Psoas muscle (tissue), 8 donors: ENCODE measurements around the gene UNC5CL. TPM values are rescaled to one million over a fixed set of nuclear protein-coding genes. Genes with fewer than 3 reads are reported as not detected.

ENCODE experiments used
- ATAC-seq, 4 donors: fragments of 200-7000 bp; cut with Tn5 transposase; one replicate each; pipeline ENCODE4 v1.9.1; 2020; ENCODE audit warnings: moderate library complexity in 3 of 4, mild to moderate bottlenecking in 2 of 4
- DNase-seq, 2 donors: peaks; one replicate each; pipeline ENCODE4 v3.0.0-alpha.2; 2020
- H3K27ac ChIP-seq: fragments of 200-600 bp; one replicate; pipeline ENCODE4 v1.8.0; 2022
- H3K27me3 ChIP-seq, 3 donors: fragments of 200-600 bp in 1 of 3; one replicate each; pipeline versions ENCODE4 v1.6.1 to v1.8.0; 2013 to 2022; ENCODE audit warnings: low read length in 2 of 3, mild to moderate bottlenecking in 2 of 3, moderate library complexity in 1 of 3; ENCODE audit not compliant: insufficient read depth in 3 of 3
- H3K36me3 ChIP-seq, 2 donors: fragments of 200-600 bp in 1 of 2; one replicate each; pipeline versions ENCODE4 v1.6.1 to v1.8.0; 2013 to 2022; ENCODE audit warnings: low read depth in 1 of 2, mild to moderate bottlenecking in 1 of 2, moderate library complexity in 1 of 2; ENCODE audit not compliant: insufficient read depth in 1 of 2
- H3K4me1 ChIP-seq: fragments of 200-600 bp; one replicate; pipeline ENCODE4 v1.8.0; 2022
- H3K4me3 ChIP-seq: fragments of 200-600 bp; one replicate; pipeline ENCODE4 v1.8.0; 2022; ENCODE audit warnings: mild to moderate bottlenecking
- H3K9me3 ChIP-seq: fragments of 200-600 bp; one replicate; pipeline ENCODE4 v1.8.0; 2022
- WGBS, 3 donors: extraction: QIAGEN DNeasy Blood & Tissue Kit; methylation state at CpG; one replicate each; pipeline versions ENCODE4 v1.1.6 to v1.1.7; 2013; 5-methylcytosine and 5-hydroxymethylcytosine counted together
- intact Hi-C, 2 donors: fragments of 100-400 bp; cut with DNase I; formaldehyde crosslinking; loops; one replicate each; pipeline versions ENCODE4 v1.11.0 to v1.14.2; 2022
- polyA plus RNA-seq, 3 donors: library from polyadenylated mRNA; stranded (reverse); fragments of 200-250 nt; gene quantifications; one replicate each; pipeline ENCODE4 v1.2.3, GENCODE V29; 2013
- total RNA-seq, 4 donors: library from RNA; stranded (reverse); fragmentation: NEBNext Ultra II Directional in 2 of 4; extraction: Animal tissue kit (Norgen Biotek cat#: 25700) in 2 of 4; gene quantifications; one replicate each; pipeline versions ENCODE4 v1.2.1 to v1.2.4, GENCODE V29; 2021 to 2023
- TF ChIP-seq, protein P1 (sequence below): fragments of 200-600 bp; IDR thresholded peaks from one replicate; pipeline ENCODE4 v1.8.0; 2022; ENCODE audit warnings: antibody characterized with exemption
- donor health status: healthy with polysubstance abuse.
- donor health status: DM: no; HTN: no; CAD: no; lungs with moderate emphysema.
- donor health status: Bipolar disorder and iron deficiency.
- donor health status: healthy.
- donor health status: DM: yes; HTN: yes; CAD: no.
- donor health status: DM: no; HTN: no; CAD: no.
- donor health status: DM: no; HTN: no; CAD: no.
- donor health status: DM: yes; HTN: yes; CAD: no.

Gene UNC5CL
- total and polyA plus RNA-seq, 7 donors: 0.14 to 0.90 (median 0.33) TPM

DNA sequence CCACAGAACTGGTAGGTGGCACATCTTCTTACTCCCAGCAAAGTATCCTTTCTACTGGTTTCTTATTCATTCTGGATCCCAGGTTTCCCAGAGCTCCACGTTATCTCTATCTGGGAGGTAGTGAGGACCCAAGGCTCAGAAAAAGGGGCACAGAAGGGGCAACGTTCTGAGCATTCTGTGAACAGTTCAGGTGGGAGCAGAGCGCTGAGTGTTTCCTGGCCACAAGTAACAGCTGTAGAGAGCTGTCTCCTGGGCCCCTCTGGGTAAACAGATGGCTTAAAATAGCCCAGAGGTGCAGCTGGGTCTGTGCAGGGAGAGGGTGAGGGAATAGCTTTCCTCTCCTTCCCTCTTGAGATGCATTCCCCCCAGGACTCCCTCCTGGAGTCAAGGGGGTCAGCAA lies 16.1 kb upstream of the UNC5CL start:
- no peak for DNase-seq
- TF ChIP-seq, protein P1, sequence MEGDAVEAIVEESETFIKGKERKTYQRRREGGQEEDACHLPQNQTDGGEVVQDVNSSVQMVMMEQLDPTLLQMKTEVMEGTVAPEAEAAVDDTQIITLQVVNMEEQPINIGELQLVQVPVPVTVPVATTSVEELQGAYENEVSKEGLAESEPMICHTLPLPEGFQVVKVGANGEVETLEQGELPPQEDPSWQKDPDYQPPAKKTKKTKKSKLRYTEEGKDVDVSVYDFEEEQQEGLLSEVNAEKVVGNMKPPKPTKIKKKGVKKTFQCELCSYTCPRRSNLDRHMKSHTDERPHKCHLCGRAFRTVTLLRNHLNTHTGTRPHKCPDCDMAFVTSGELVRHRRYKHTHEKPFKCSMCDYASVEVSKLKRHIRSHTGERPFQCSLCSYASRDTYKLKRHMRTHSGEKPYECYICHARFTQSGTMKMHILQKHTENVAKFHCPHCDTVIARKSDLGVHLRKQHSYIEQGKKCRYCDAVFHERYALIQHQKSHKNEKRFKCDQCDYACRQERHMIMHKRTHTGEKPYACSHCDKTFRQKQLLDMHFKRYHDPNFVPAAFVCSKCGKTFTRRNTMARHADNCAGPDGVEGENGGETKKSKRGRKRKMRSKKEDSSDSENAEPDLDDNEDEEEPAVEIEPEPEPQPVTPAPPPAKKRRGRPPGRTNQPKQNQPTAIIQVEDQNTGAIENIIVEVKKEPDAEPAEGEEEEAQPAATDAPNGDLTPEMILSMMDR: no peak
- Histone ChIP-seq H3K36me3 (peaks cover 0 to 28% of the 10 kb centered on the region in 2 donors), H3K9me3 (no peaks in the 10 kb centered on the region), H3K4me3 (peak overlapping the region; percentile 68), H3K4me1 (peaks cover 30% of the 10 kb centered on the region), H3K27me3 (no peaks in the 10 kb centered on the region), H3K27ac (peak overlapping the region; percentile 99)
- intact Hi-C loops: no loop called here
- 15 to 27% (median 18%) methylated on average over 3 of the region's 3 CpGs for WGBS, 3 donors
- ATAC-seq: peak; percentile 52 to 59 (median 58)

DNA sequence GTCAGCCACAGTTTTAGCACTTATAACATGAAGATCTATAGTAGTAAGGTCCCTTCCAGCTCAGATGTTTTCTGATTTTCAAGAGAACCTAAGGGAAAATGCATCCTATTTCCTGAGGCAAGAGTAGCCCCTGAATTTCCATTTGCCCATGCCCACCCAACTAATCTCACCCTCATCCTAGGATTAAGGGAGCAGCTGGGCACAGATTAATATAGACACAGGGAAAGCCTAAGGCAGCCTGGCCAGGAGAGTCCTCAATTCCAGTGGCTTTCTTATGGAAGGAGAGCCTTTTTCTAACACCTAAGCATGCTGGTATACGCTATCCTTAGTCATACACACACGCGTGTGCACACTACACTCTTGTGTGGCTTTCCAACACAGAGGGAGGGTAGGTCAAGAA lies 15.5 kb upstream of the UNC5CL start:
- ATAC-seq: no peak
- peaks cover 31% of the 10 kb centered on the region for H3K4me1 ChIP-seq

DNA sequence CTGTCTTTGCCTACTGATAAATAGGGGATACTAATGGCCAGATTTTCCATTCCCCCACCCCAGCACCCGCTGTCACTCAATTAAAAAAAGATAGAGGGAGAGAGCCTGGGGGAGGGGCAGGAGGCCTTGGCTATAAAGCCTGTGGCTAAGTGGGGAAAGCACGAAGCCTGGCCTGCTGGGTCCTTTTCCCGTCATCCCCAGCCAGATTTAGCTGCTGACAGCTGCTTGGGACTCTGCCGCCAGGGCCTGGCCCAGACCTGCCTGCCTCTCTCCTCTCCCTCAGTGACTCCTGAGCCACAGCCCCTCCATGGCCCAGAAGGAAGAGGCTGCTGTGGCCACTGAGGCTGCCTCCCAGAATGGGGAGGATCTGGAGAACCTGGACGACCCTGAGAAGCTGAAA lies 14.0 kb upstream of the UNC5CL start, which contains the start of gene APOBEC2:
TSS of gene APOBEC2 (plus strand) at position 162 of the 400 bp plus-strand sequence. CDS start at position 308, 146 bp downstream.
- H3K9me3 ChIP-seq: no peaks in the 10 kb centered on the region
- intact Hi-C loops: no loop called here
- ATAC-seq: peak; percentile 86 to 93 (median 86)
- peaks cover 35% of the 10 kb centered on the region for H3K4me1 ChIP-seq
- peak within 1 kb of the TSS; percentile 68 for H3K4me3 ChIP-seq
- peak; percentile 81 to 94 for DNase-seq
- peak within 1 kb of the TSS; percentile 99 for H3K27ac ChIP-seq
- peaks cover 0 to 23% of the 10 kb centered on the region in 2 donors for H3K36me3 ChIP-seq
- 21 to 25% (median 22%) methylated on average over 5 of the region's 5 CpGs for WGBS, 3 donors
- TF ChIP-seq, protein P1: no peak
- H3K27me3 ChIP-seq: no peaks in the 10 kb centered on the region

More for the DNA sequence above, 15.5 kb upstream of the UNC5CL start:
- no peaks in the 10 kb centered on the region for H3K27me3 ChIP-seq
- peak overlapping the region; percentile 68 for H3K4me3 ChIP-seq
- no peaks in the 10 kb centered on the region for H3K9me3 ChIP-seq
- intact Hi-C loops: no loop called here
- DNase-seq: no peak
- WGBS, 3 donors: 32 to 55% (median 34%) methylated on average over 3 of the region's 3 CpGs
- H3K36me3 ChIP-seq: peaks cover 0 to 23% of the 10 kb centered on the region in 2 donors
- TF ChIP-seq, protein P1: no peak
- H3K27ac ChIP-seq: peak overlapping the region; percentile 99

DNA sequence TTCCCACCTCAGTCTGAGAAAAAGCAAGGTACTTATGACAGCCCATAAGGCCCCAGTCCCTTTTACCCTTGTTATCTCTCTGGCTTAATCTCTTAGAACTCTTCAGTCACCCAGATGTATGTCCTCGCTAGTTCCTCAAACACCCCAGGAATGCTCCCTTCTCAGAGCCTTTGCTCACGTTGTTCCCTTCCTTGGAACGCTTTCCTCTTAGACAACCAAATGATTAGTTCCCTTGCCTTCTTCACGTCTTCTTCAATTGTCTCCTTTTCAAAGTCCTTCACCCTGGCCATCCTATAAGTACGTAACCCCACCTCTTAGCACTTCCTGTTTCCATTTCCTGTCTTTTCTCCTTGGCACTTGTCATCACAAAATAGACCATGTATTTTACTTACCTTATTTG lies 12.9 kb upstream of the UNC5CL start:
- H3K27me3 ChIP-seq: no peaks in the 10 kb centered on the region
- H3K9me3 ChIP-seq: no peaks in the 10 kb centered on the region
- intact Hi-C loops: no loop called here
- peaks cover 0 to 15% of the 10 kb centered on the region in 2 donors for H3K36me3 ChIP-seq
- peaks cover 28% of the 10 kb centered on the region for H3K4me1 ChIP-seq
- no peak overlapping the region for H3K4me3 ChIP-seq
- 40 to 63% (median 44%) methylated on average over 5 of the region's 5 CpGs for WGBS, 3 donors
- TF ChIP-seq, protein P1: no peak
- DNase-seq (no peak), ATAC-seq (no peak)
- peak overlapping the region; percentile 99 for H3K27ac ChIP-seq

DNA sequence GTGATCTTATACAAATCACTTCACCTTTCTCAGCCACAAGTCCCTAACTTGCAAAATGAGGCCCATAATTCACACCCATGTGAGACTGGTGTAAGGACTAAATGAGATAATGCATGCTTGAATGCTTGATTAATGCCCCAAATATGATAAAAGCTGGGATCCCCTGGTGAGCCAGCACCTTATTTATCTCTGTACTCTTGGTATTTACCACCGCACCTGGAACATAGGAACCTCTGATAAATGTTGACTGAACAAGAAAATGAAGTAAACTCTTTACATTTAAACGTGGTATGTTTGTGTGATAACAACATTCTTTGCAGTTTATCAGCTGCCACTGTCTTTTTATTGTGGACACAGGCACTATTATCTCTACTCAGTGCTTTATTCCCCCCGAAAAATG lies 11.5 kb upstream of the UNC5CL start:
- WGBS, 3 donors: 79 to 86% (median 80%) methylated on average over 3 of the region's 3 CpGs
- Histone ChIP-seq H3K27ac (peak overlapping the region; percentile 99), H3K27me3 (no peaks in the 10 kb centered on the region), H3K4me3 (no peak overlapping the region), H3K36me3 (peaks cover 0 to 3% of the 10 kb centered on the region in 2 donors), H3K9me3 (no peaks in the 10 kb centered on the region), H3K4me1 (peaks cover 28% of the 10 kb centered on the region)
- ATAC-seq: no peak
- TF ChIP-seq, protein P1: no peak
- DNase-seq: no peak
- intact Hi-C loops: no loop called here
